ENCODE measurements around the gene PFDN2.

The PFDN2 gene

GRCh38 chr1:161091796-161092507, 25.9 kb downstream of the PFDN2 start:
- Histone ChIP-seq H3K27ac (ENCODE audit: low read depth, low read length) (no peak overlapping the region), H3K36me3 (ENCODE audit: control insufficient read depth in 1 of 2, insufficient read depth in 2 of 2, low read length in 2 of 2) (no peaks in the 10 kb centered on the region), H3K9ac (ENCODE audit: low read depth in 1 of 2, low read length in 2 of 2) (no peak overlapping the region), H3K4me1 (ENCODE audit: control insufficient read depth in 1 of 2, insufficient read depth in 2 of 2, low read length in 2 of 2) (peaks cover 12 to 15% of the 10 kb centered on the region in 2 donors), H3K27me3 (ENCODE audit: control insufficient read depth in 1 of 2, insufficient read depth in 2 of 2, low read length in 2 of 2) (no peaks in the 10 kb centered on the region), H3K9me3 (ENCODE audit: control insufficient read depth in 1 of 2, low read length in 2 of 2) (no peaks in the 10 kb centered on the region), H3K4me3 (ENCODE audit: low read depth in 1 of 2, low read length in 2 of 2) (no peak overlapping the region)

GRCh38 chr1:161091093-161091492, 26.7 kb downstream of the PFDN2 start:
- no peaks in the 10 kb centered on the region for H3K27me3 ChIP-seq (ENCODE audit: control insufficient read depth in 1 of 2, insufficient read depth in 2 of 2, low read length in 2 of 2)
- no peak overlapping the region for H3K4me3 ChIP-seq (ENCODE audit: low read depth in 1 of 2, low read length in 2 of 2)
- H3K9ac ChIP-seq (ENCODE audit: low read depth in 1 of 2, low read length in 2 of 2), result no peak overlapping the region
- H3K27ac ChIP-seq (ENCODE audit: low read depth, low read length), result no peak overlapping the region
- H3K4me1 ChIP-seq (ENCODE audit: control insufficient read depth in 1 of 2, insufficient read depth in 2 of 2, low read length in 2 of 2), result peaks cover 17 to 21% of the 10 kb centered on the region in 2 donors
- no peaks in the 10 kb centered on the region for H3K9me3 ChIP-seq (ENCODE audit: control insufficient read depth in 1 of 2, low read length in 2 of 2)
- no peaks in the 10 kb centered on the region for H3K36me3 ChIP-seq (ENCODE audit: control insufficient read depth in 1 of 2, insufficient read depth in 2 of 2, low read length in 2 of 2)

- no peak overlapping the region for H3K9ac ChIP-seq (ENCODE audit: low read depth in 1 of 2, low read length in 2 of 2)
- no peaks in the 10 kb centered on the region for H3K36me3 ChIP-seq (ENCODE audit: control insufficient read depth in 1 of 2, insufficient read depth in 2 of 2, low read length in 2 of 2)
- H3K4me1 ChIP-seq (ENCODE audit: control insufficient read depth in 1 of 2, insufficient read depth in 2 of 2, low read length in 2 of 2), result peaks cover 21 to 26% of the 10 kb centered on the region in 2 donors
- no peaks in the 10 kb centered on the region for H3K27me3 ChIP-seq (ENCODE audit: control insufficient read depth in 1 of 2, insufficient read depth in 2 of 2, low read length in 2 of 2)
- H3K27ac ChIP-seq (ENCODE audit: low read depth, low read length), result no peak overlapping the region
- no peaks in the 10 kb centered on the region for H3K9me3 ChIP-seq (ENCODE audit: control insufficient read depth in 1 of 2, low read length in 2 of 2)
- H3K4me3 ChIP-seq (ENCODE audit: low read depth in 1 of 2, low read length in 2 of 2), result no peak overlapping the region
Measured at GRCh38 chr1:161090617-161091016, 27.2 kb downstream of the PFDN2 start.

- Histone ChIP-seq H3K4me1 (ENCODE audit: control insufficient read depth in 1 of 2, insufficient read depth in 2 of 2, low read length in 2 of 2) (peaks cover 26 to 27% of the 10 kb centered on the region in 2 donors), H3K36me3 (ENCODE audit: control insufficient read depth in 1 of 2, insufficient read depth in 2 of 2, low read length in 2 of 2) (no peaks in the 10 kb centered on the region), H3K27ac (ENCODE audit: low read depth, low read length) (no peak overlapping the region), H3K27me3 (ENCODE audit: control insufficient read depth in 1 of 2, insufficient read depth in 2 of 2, low read length in 2 of 2) (no peaks in the 10 kb centered on the region), H3K4me3 (ENCODE audit: low read depth in 1 of 2, low read length in 2 of 2) (no peak overlapping the region), H3K9me3 (ENCODE audit: control insufficient read depth in 1 of 2, low read length in 2 of 2) (no peaks in the 10 kb centered on the region), H3K9ac (ENCODE audit: low read depth in 1 of 2, low read length in 2 of 2) (no peak overlapping the region)
Measured at GRCh38 chr1:161089938-161090337, 27.9 kb downstream of the PFDN2 start.

GRCh38 chr1:161089251-161089924, 28.4 kb downstream of the PFDN2 start, which contains the start of gene NECTIN4:
TSS of gene NECTIN4 (minus strand) at chr1:161089558. CDS start at chr1:161089296, 262 bp downstream.
- no peaks in the 10 kb centered on the region for H3K36me3 ChIP-seq (ENCODE audit: control insufficient read depth in 1 of 2, insufficient read depth in 2 of 2, low read length in 2 of 2)
- no peaks in the 10 kb centered on the region for H3K27me3 ChIP-seq (ENCODE audit: control insufficient read depth in 1 of 2, insufficient read depth in 2 of 2, low read length in 2 of 2)
- H3K27ac ChIP-seq (ENCODE audit: low read depth, low read length), result no peak within 1 kb of the TSS
- H3K9me3 ChIP-seq (ENCODE audit: control insufficient read depth in 1 of 2, low read length in 2 of 2), result no peaks in the 10 kb centered on the region
- peak within 1 kb of the TSS; percentile 32 to 58 for H3K9ac ChIP-seq (ENCODE audit: low read depth in 1 of 2, low read length in 2 of 2)
- peaks cover 27 to 28% of the 10 kb centered on the region in 2 donors for H3K4me1 ChIP-seq (ENCODE audit: control insufficient read depth in 1 of 2, insufficient read depth in 2 of 2, low read length in 2 of 2)
- H3K4me3 ChIP-seq (ENCODE audit: low read depth in 1 of 2, low read length in 2 of 2), result peak within 1 kb of the TSS; percentile 55 to 62

- Histone ChIP-seq H3K4me1 (ENCODE audit: control insufficient read depth in 1 of 2, insufficient read depth in 2 of 2, low read length in 2 of 2) (peaks cover 32 to 36% of the 10 kb centered on the region in 2 donors), H3K36me3 (ENCODE audit: control insufficient read depth in 1 of 2, insufficient read depth in 2 of 2, low read length in 2 of 2) (no peaks in the 10 kb centered on the region), H3K4me3 (ENCODE audit: low read depth in 1 of 2, low read length in 2 of 2) (peak overlapping the region; percentile 55 to 62), H3K27ac (ENCODE audit: low read depth, low read length) (no peak overlapping the region), H3K27me3 (ENCODE audit: control insufficient read depth in 1 of 2, insufficient read depth in 2 of 2, low read length in 2 of 2) (no peaks in the 10 kb centered on the region), H3K9ac (ENCODE audit: low read depth in 1 of 2, low read length in 2 of 2) (peak overlapping the region; percentile 32 to 58), H3K9me3 (ENCODE audit: control insufficient read depth in 1 of 2, low read length in 2 of 2) (no peaks in the 10 kb centered on the region)
Measured at GRCh38 chr1:161088587-161089110, 29.2 kb downstream of the PFDN2 start.

GRCh38 chr1:161086457-161086856, 31.4 kb downstream of the PFDN2 start:
- H3K27ac ChIP-seq (ENCODE audit: low read depth, low read length), result no peak overlapping the region
- H3K27me3 ChIP-seq (ENCODE audit: control insufficient read depth in 1 of 2, insufficient read depth in 2 of 2, low read length in 2 of 2), result no peaks in the 10 kb centered on the region
- no peaks in the 10 kb centered on the region for H3K9me3 ChIP-seq (ENCODE audit: control insufficient read depth in 1 of 2, low read length in 2 of 2)
- H3K4me3 ChIP-seq (ENCODE audit: low read depth in 1 of 2, low read length in 2 of 2), result no peak overlapping the region
- H3K4me1 ChIP-seq (ENCODE audit: control insufficient read depth in 1 of 2, insufficient read depth in 2 of 2, low read length in 2 of 2), result peaks cover 36 to 44% of the 10 kb centered on the region in 2 donors
- no peak overlapping the region for H3K9ac ChIP-seq (ENCODE audit: low read depth in 1 of 2, low read length in 2 of 2)
- H3K36me3 ChIP-seq (ENCODE audit: control insufficient read depth in 1 of 2, insufficient read depth in 2 of 2, low read length in 2 of 2), result no peaks in the 10 kb centered on the region

GRCh38 chr1:161085165-161085564, 32.7 kb downstream of the PFDN2 start:
- H3K4me3 ChIP-seq (ENCODE audit: low read depth in 1 of 2, low read length in 2 of 2), result no peak overlapping the region
- H3K27me3 ChIP-seq (ENCODE audit: control insufficient read depth in 1 of 2, insufficient read depth in 2 of 2, low read length in 2 of 2), result no peaks in the 10 kb centered on the region
- no peak overlapping the region for H3K9ac ChIP-seq (ENCODE audit: low read depth in 1 of 2, low read length in 2 of 2)
- peaks cover 36 to 53% of the 10 kb centered on the region in 2 donors for H3K4me1 ChIP-seq (ENCODE audit: control insufficient read depth in 1 of 2, insufficient read depth in 2 of 2, low read length in 2 of 2)
- no peak overlapping the region for H3K27ac ChIP-seq (ENCODE audit: low read depth, low read length)
- H3K9me3 ChIP-seq (ENCODE audit: control insufficient read depth in 1 of 2, low read length in 2 of 2), result no peaks in the 10 kb centered on the region
- no peaks in the 10 kb centered on the region for H3K36me3 ChIP-seq (ENCODE audit: control insufficient read depth in 1 of 2, insufficient read depth in 2 of 2, low read length in 2 of 2)

- no peaks in the 10 kb centered on the region for H3K27me3 ChIP-seq (ENCODE audit: control insufficient read depth in 1 of 2, insufficient read depth in 2 of 2, low read length in 2 of 2)
- no peak overlapping the region for H3K9ac ChIP-seq (ENCODE audit: low read depth in 1 of 2, low read length in 2 of 2)
- no peaks in the 10 kb centered on the region for H3K36me3 ChIP-seq (ENCODE audit: control insufficient read depth in 1 of 2, insufficient read depth in 2 of 2, low read length in 2 of 2)
- H3K9me3 ChIP-seq (ENCODE audit: control insufficient read depth in 1 of 2, low read length in 2 of 2), result no peaks in the 10 kb centered on the region
- no peak overlapping the region for H3K4me3 ChIP-seq (ENCODE audit: low read depth in 1 of 2, low read length in 2 of 2)
- peaks cover 34 to 50% of the 10 kb centered on the region in 2 donors for H3K4me1 ChIP-seq (ENCODE audit: control insufficient read depth in 1 of 2, insufficient read depth in 2 of 2, low read length in 2 of 2)
- no peak overlapping the region for H3K27ac ChIP-seq (ENCODE audit: low read depth, low read length)
Measured at GRCh38 chr1:161084597-161084988, 33.2 kb downstream of the PFDN2 start.

Data from duodenal mucosa (tissue), 2 donors.